GM19463 (cell line): ENCODE measurements around the gene MTHFD1L.

ENCODE experiments used
- ATAC-seq: cut with Tn5 transposase; IDR thresholded peaks from one replicate; pipeline ENCODE4 v1.9.1; 2021; ENCODE audit warnings: mild to moderate bottlenecking, moderate library complexity; ENCODE audit not compliant: unreplicated experiment

MTHFD1L gene

GRCh38 chr6:151088963-151089362, 223.5 kb downstream of the MTHFD1L start:
- ATAC-seq = no peak

GRCh38 chr6:151089978-151090377, 224.5 kb downstream of the MTHFD1L start:
- ATAC-seq = no peak

DNA sequence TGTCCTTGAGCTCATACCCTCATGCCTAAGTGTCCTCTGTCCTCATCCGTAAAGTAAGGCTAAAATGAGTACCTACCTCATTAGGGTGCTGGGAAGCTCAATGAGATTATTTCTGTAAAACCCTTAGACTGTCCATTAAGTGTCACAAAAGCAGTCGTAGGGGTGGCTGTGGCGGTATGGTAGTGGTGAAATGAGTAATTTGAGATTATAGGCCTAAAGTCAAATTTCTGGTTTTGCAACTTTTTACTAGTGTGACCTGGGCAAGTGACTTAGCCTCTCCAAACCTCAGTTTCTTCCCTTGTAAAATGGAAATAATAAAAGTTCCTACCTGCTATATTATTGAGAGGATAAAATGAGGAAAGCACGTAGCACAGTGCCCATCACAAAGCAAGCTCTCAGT, 226.1 kb downstream of the MTHFD1L start:
- no peak for ATAC-seq

DNA sequence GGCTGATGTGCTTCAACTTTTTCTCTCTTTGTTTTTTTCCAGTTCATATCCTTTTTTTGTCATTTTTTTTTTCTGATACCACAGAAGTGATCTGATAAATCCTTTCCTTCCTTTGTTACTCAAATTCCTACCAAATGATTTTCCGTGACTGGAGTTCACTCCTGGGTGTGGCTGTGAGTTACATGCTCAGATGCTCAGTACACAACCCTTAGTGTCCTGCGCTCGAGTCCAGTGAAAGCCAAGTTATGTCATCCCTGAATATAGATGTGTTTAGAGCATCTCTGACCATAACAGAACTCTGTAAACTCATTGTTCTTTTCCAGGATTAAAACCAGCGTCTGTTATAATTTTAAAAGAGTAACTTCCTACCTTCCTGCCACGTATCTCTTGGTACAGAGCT, 227.1 kb downstream of the MTHFD1L start:
- ATAC-seq = no peak

DNA sequence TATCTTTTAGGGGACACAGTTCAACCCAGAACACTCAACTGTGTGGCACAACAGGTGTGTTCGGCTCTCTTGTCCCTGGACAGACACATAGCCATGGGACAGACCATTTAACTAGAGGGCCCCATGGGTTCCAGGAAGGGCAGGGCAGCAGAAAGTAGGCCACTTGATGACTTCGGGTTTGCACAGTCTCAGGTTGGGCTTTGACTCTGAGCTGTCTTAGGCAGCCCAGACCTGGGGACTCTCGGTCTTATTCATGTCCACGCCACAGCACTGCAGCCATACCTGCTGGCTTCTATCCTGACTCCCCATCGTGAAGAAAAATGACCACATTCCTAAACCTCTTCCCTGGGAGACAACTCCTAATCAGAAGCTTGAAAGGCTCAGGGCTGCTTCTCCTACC, 228.2 kb downstream of the MTHFD1L start:
- ATAC-seq = no peak

GRCh38 chr6:151095538-151096254, 230.2 kb downstream of the MTHFD1L start:
- ATAC-seq = no peak

- no peak for ATAC-seq
Measured at GRCh38 chr6:151096255-151096612, 230.7 kb downstream of the MTHFD1L start.

DNA sequence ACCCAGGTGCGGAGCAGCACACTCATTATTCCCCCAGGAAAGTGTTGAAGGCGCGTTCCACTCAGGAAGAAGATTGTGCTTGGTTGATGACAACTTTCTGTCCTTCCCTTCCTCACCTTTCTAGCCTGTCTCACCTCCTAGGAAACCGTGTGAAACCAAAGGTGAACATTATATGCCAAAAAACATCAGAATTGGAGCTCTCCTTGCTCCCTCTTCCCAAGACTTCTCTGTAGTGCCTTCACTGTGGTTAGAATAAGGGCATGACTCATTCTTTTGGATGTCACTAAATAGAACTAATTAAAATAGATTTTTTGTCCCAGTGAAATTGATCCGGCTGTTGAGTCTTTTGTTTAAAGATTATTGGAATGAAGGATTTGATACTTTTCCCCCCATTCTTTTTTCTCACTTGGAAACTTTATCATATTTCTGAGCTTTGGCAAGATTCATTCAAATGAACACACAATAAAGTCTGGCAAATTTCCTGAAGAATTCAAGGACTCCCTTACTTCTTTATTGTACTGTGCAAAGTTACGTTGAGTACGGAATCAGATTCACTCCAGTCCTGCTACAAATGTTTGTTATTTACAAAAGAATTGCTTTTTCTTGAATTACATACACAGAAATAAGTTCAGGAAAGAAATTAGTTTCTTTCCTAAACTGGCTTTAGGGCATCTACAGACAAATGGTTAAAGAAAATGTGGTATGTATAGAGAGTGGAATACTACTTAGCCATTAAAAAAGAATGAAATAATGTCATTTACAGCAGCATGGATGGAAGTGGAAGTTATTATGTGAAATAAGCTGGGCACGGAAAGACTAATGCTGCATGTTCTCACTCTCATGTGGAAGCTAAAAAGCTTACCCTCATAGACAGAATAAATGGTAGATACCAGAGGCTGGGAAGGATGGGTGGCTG, 231.4 kb downstream of the MTHFD1L start:
- ATAC-seq = no peak

GRCh38 chr6:151098166-151098565, 232.7 kb downstream of the MTHFD1L start:
- ATAC-seq = no peak

DNA sequence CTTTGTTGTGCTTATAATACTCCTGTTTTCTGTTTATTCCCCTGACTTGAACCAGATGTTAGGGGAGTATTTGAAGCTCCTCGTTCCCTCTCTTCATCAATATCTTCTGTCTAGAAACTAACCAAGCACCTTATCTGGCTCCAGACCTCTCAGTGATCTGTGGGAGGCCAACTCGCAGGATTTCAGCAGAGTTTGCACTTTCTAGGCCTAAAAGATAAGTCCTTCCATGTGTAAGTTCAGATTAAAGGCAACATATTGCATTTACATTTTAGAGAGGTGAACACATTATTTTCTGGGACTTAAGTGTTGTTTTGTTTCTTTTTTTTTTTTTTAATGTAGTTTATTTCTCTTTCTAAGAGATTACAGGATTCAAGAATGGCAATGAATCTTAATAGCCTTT, 234.8 kb downstream of the MTHFD1L start:
- no peak for ATAC-seq

DNA sequence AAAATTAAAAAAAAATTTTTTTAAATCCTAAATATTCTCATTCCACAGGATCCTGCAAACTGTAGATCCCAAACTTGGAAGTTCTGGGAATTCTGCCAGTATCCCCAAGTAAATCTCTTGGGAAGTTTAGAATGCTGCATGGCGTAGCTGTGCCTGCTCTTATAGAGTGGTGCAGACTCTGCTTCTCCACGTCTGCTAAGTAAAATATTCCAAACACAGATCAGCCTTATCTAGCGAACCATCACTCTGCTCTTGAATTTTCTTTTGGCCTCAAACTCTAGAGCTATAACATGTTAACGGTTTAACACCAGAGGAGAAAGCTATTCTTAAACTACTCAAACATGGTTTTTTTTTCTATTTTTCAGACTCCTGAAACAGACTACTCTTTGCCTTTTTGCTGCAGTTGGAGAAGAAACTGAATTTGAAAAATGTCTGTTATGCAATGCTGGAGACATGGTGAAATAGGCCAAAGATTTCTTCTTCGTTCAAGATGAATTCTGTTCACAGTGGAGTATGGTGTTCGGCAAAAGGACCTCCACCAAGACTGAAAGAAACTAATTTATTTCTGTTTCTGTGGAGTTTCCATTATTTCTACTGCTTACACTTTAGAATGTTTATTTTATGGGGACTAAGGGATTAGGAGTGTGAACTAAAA, 235.8 kb downstream of the MTHFD1L start:
- ATAC-seq = no peak

DNA sequence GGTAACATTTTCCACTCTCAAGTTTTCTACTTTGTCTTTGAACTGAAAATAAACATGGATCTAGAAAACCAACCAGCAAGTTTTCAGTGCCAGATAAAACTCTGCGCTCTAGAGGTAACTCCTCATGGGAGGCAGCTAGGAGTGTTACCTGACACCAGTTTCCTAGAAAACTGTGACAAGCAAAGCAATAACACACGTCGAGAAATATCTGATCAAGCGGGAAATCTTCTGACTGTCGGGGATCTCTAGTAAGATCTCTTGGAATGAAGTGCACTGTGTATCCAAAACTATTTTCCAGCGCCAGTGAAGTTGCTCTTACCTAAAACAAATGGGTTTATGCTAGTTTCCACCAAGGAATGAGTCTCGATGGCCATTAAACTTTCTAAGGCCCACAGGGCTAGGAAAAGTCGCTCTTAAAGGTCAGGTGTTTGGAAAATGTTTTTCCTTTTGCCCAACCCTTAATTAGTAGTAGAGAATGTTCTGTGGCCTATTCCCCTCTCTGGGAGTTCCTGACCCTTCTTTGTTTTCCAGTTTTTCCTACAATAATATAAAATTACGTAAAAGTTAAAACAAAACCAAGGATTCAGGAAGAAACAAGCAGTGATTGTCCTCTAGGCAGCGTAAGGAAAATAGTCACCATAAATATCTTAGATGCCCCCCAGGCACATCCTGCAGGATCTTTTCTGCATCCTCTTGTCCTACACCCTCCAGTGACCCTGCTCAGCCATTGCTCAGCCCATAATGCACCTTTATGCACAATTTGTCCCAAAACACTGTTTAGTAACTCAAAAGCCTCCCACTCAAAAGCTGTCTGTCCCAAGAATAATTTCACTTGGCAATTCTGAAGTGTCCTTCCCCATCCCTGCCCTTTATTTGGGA, 236.6 kb downstream of the MTHFD1L start:
- ATAC-seq = no peak

DNA sequence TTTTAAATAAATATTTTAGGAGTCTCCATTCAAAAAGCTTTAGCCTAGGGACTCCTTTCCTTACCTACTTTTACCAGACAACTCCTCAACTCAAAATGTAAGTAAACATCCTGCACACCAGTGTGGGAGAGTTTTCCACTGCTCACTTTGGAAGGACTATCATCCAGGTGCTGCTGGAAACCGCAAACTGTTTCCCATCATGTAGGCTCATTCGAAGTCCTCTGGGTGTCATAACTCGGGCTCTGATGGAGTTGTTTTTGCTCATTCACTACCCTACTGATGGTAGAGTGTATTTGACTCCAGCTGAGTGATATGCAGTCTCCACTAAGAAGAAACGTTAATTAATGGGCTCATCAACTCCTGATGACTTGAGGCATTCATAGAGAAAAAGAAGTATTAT, 237.8 kb downstream of the MTHFD1L start:
- no peak for ATAC-seq

DNA sequence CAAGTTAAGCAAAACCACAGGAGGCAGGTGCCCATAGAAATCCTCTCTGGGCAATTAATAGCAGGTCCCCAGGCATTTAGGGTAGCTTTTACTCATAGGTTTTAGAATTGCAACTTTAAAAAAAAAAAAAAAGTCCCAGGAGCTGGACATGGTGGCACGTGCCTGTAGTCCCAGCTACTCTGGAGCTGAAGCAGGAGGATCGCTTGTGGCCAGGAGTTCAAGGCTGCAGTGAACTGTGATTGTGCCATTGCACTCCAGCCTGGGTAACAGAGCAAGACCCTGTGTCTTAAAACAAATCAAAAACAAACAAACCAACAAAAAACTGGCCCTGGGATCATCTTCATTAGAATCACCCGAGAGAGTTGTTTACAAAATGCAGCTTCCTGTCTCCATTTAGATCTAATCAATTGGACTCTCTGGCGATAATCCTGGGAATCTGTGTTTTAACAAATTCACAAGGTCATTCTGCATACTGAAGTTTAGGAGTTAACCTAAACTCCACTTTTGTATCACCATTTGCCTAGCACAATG, 242.5 kb downstream of the MTHFD1L start:
- no peak for ATAC-seq

- ATAC-seq = no peak
Measured at GRCh38 chr6:151108548-151108947, 243.0 kb downstream of the MTHFD1L start.

GRCh38 chr6:151109361-151109760, 243.9 kb downstream of the MTHFD1L start:
- no peak for ATAC-seq

DNA sequence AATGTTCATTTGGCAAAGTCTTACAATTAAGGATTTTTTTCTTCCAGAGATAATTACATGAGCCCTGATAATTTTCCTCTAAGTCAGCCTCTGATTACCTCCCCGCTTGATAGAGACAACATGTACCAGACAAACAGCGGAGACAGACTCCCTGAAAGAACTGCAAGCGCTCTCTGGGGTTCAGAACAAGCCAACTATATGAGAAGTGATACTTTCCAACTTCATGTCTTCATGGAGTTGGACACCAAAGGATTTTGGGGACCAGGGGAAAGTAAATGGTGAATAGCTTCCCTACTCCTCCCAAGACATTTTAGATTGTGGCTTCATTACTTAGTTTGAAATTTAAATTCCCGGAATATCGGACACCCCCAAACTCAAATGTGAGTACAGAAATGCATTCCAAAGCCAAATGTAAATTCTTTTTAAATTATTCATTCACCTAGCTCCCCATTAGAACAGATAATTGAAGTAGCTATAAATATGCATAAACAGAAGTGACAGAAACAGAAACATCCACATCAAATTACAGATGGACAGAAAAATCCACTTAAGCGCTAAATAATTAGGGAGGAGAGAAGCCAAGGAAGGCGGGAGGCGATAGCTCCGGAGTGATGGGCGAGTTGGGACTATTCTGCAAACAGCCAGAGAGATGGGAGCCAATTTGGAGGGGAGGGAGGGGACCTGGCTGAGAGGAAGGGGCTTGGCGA, 244.5 kb downstream of the MTHFD1L start:
- ATAC-seq = no peak

- ATAC-seq = no peak
Measured at GRCh38 chr6:151110576-151110905, 245.0 kb downstream of the MTHFD1L start.

DNA sequence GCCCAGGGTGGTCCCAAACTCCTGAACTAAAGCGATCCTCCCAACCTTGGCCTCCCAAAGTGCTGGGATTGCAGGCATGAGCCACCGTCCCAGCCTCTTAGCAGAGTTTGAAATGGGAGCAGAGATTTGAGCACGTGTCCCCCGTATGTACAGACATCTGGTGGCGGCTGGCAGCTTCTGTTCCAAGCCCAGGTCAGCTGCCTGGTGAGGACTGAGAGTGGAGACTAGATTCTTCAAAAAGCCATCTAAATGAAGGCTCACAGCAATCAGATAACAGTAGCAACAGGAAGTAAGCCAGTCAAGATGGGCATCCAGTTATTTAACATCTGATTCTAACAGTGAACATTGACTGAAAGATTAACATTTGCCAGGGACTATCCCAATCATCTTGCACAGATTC, 246.2 kb downstream of the MTHFD1L start:
- no peak for ATAC-seq

DNA sequence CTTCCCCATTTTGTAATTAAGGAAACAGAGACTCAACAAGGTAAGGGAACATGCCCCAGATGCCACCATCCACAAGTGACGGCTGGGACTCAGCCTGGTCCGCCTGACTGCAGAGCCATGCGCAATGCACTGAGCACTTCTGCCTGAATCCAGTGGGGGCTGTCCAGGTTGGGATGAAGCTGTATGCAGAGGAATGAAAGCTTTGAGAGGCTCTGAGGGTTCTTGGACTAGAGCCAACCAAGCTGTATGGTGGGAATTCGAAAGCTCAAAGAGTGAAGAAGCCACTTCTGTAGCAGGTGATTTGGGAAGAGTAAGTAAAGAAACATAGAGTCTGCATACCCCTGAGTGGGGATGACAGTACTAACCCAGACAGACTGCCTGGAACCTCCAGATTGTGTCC, 246.6 kb downstream of the MTHFD1L start:
- ATAC-seq = no peak
